Neural progenitor cell (in vitro differentiated cells): ENCODE data around the gene RGMB. TPM values are rescaled to one million over a fixed set of nuclear protein-coding genes. Genes with fewer than 3 reads are reported as not detected.
A peak's percentile ranks its signal among the peaks of the same experiment; 100 is the strongest.

ENCODE experiments used
- DNase-seq: peaks from one replicate; pipeline ENCODE4 v3.0.0-alpha.2; 2016; ENCODE audit warnings: low spot score
- H2AFZ ChIP-seq: fragments of 200-600 bp; sonication (generic); replicated peaks from 2 replicates; pipeline ENCODE4 v1.6.1; 2016; ENCODE audit warnings: antibody characterized with exemption
- H3F3A ChIP-seq: fragments of 200-600 bp; sonication (generic); 2 replicates; pipeline ENCODE4 v1.6.1; 2016; ENCODE audit warnings: antibody characterized with exemption, low read depth
- H3K27ac ChIP-seq: fragments of 200-600 bp; sonication (generic); 2 replicates; pipeline ENCODE4 v1.5.1; 2016; ENCODE audit warnings: mild to moderate bottlenecking
- H3K27me3 ChIP-seq: fragments of 200-600 bp; sonication (generic); 2 replicates; pipeline ENCODE4 v1.6.1; 2016; ENCODE audit warnings: mild to moderate bottlenecking, moderate library complexity
- H3K36me3 ChIP-seq: fragments of 200-600 bp; sonication (generic); 2 replicates; pipeline ENCODE4 v1.5.1; 2016
- H3K4me1 ChIP-seq: fragments of 200-600 bp; sonication (generic); 2 replicates; pipeline ENCODE4 v1.6.1; 2016; ENCODE audit warnings: mixed run types
- H3K4me2 ChIP-seq: fragments of 200-600 bp; sonication (generic); 2 replicates; pipeline ENCODE4 v1.6.1; 2016
- H3K4me3 ChIP-seq: fragments of 200-600 bp; sonication (generic); 2 replicates; pipeline ENCODE4 v1.5.1; 2016
- H3K79me2 ChIP-seq: fragments of 200-600 bp; sonication (generic); 2 replicates; pipeline ENCODE4 v1.6.1; 2016; ENCODE audit warnings: low read depth
- H3K9ac ChIP-seq: fragments of 200-600 bp; sonication (generic); 2 replicates; pipeline ENCODE4 v1.6.1; 2016
- H3K9me3 ChIP-seq: fragments of 200-600 bp; sonication (generic); 2 replicates; pipeline ENCODE4 v1.5.1; 2016; ENCODE audit warnings: low read depth
- H4K20me1 ChIP-seq: fragments of 200-600 bp; sonication (generic); 2 replicates; pipeline ENCODE4 v1.6.1; 2016; ENCODE audit warnings: low read depth
- H3K27ac Mint-ChIP-seq: 3 replicates; pipeline ENCODE4 v1.8.0; 2021; ENCODE audit warnings: mixed read lengths
- H3K27me3 Mint-ChIP-seq: 2 replicates; pipeline ENCODE4 v1.8.0; 2022; ENCODE audit warnings: low read depth, mild to moderate bottlenecking, inconsistent platforms, moderate library complexity, mixed read lengths; ENCODE audit not compliant: insufficient read depth
- H3K36me3 Mint-ChIP-seq: 3 replicates; pipeline ENCODE4 v1.8.0; 2021; ENCODE audit warnings: mixed read lengths
- H3K4me1 Mint-ChIP-seq: 3 replicates; pipeline ENCODE4 v1.8.0; 2021; ENCODE audit warnings: mixed read lengths
- H3K4me3 Mint-ChIP-seq: 3 replicates; pipeline ENCODE4 v1.8.0; 2021; ENCODE audit warnings: mild to moderate bottlenecking, moderate library complexity, mixed read lengths
- H3K9me3 Mint-ChIP-seq: 3 replicates; pipeline ENCODE4 v1.8.0; 2020; ENCODE audit warnings: mixed read lengths
- CTCF ChIP-seq: fragments of 200-600 bp; sonication (generic); IDR thresholded peaks from 2 replicates; pipeline ENCODE4 v1.5.1; 2017; ENCODE audit warnings: antibody characterized with exemption, mild to moderate bottlenecking
- EZH2 ChIP-seq: fragments of 200-600 bp; sonication (generic); IDR thresholded peaks from 2 replicates; pipeline ENCODE4 v1.6.1; 2017; ENCODE audit warnings: antibody characterized with exemption, mild to moderate bottlenecking, moderate library complexity
- EZH2phosphoT487 ChIP-seq: fragments of 200-600 bp; sonication (generic); IDR thresholded peaks from 2 replicates; pipeline ENCODE4 v1.6.1; 2017; ENCODE audit warnings: antibody characterized with exemption
- total RNA-seq: library from RNA; depleted of rRNA; stranded (reverse); fragments of >200 nt; gene quantifications from 2 replicates; pipeline ENCODE4 v1.2.3, GENCODE V29; 2015; ENCODE audit warnings: low replicate concordance

The RGMB gene
- total RNA-seq, 1 donor from 2014 or later: 27.4 TPM

DNA sequence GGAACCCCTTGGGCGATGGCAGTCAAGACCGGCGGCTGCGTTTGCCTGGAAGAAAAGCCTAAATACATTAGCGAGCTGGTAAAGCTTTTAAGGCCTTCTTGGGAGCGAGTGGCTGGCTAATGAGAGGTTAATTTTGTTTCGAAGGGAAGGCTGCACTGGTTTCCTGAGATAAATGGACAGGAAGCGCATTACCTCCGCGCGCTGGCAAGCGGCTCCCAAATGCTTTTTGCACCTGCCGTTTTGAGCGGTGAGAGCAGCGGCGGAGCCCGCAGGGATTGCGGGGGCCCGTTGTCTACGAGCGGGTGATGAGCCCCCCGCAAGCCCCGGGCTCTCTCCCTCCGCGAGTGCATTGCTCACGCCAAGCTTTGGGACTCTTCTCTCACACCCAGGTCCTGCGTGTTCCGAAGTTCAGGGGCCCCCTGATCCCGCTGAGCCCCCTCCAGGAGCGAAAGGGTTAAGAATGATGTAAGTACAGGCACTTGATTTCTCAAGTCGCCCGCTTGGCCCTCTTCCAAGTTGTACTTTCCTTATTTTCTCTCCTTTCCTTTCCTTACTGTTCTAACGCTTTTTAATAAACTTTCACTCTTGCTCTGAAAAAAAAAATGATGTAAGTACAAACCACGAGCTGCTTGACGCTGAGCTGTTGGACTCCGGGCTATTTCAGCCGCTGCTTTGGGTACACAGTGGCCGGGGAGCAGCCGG lies 3.1 kb upstream of the RGMB start:
- H3K27me3 Mint-ChIP-seq: peaks cover 14% of the 10 kb centered on the region
- DNase-seq: peak; percentile 55
- peak overlapping the region; percentile 86 for H2AFZ ChIP-seq

DNA sequence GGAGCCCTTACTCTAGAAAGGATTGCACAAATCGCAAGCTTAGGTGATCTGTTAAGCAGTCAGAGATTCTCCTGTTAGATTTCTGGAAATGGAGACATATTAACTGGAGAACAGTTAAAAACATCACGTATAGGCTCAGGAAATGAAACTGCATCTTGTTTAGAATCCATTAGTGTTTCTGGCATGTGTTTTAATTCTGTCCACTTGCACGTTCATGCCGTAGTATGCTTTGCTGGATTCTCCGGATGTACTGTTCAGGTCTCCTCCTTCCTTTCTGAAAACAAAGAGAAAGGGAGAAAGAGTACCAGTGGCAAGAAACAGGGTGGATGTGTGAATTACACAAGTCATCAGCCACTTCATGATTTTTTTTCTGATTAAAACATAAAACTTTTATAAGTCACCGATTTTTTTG lies 2.5 kb upstream of the RGMB start:
- Mint-ChIP-seq H3K4me3 (peak overlapping the region; percentile 99), H3K36me3 (no peaks in the 10 kb centered on the region), H3K9me3 (no peaks in the 10 kb centered on the region), H3K27ac (peak overlapping the region; percentile 96), H3K27me3 (peaks cover 14% of the 10 kb centered on the region), H3K4me1 (peaks cover 43% of the 10 kb centered on the region)
- Histone ChIP-seq H3K4me1 (peaks cover 30% of the 10 kb centered on the region), H2AFZ (peak overlapping the region; percentile 86), H3K27me3 (no peaks in the 10 kb centered on the region), H3K9ac (peak overlapping the region; percentile 48), H3K4me2 (peak overlapping the region; percentile 93), H3F3A (peaks cover 77% of the 10 kb centered on the region), H3K4me3 (peak overlapping the region; percentile 89), H3K79me2 (peaks cover 55% of the 10 kb centered on the region), H3K36me3 (no peaks in the 10 kb centered on the region), H3K9me3 (no peaks in the 10 kb centered on the region), H3K27ac (no peak overlapping the region), H4K20me1 (peaks cover 34% of the 10 kb centered on the region)
- no peak for DNase-seq
- TF ChIP-seq CTCF (no peak), EZH2 (no peak), EZH2phosphoT487 (no peak)

More for the DNA sequence above, 3.1 kb upstream of the RGMB start:
- Histone ChIP-seq H3K4me3 (peak overlapping the region; percentile 89), H3K9ac (peak overlapping the region; percentile 48), H3K27ac (no peak overlapping the region), H3K36me3 (no peaks in the 10 kb centered on the region), H4K20me1 (peaks cover 28% of the 10 kb centered on the region), H3K27me3 (no peaks in the 10 kb centered on the region), H3K79me2 (peaks cover 50% of the 10 kb centered on the region), H3K9me3 (no peaks in the 10 kb centered on the region), H3K4me2 (peak overlapping the region; percentile 93), H3F3A (peaks cover 71% of the 10 kb centered on the region), H3K4me1 (peaks cover 27% of the 10 kb centered on the region)
- no peak for TF ChIP-seq EZH2
- no peak for TF ChIP-seq CTCF
- TF ChIP-seq EZH2phosphoT487: no peak
- Mint-ChIP-seq H3K27ac (peak overlapping the region; percentile 96), H3K4me1 (peaks cover 37% of the 10 kb centered on the region), H3K9me3 (no peaks in the 10 kb centered on the region), H3K4me3 (peak overlapping the region; percentile 99), H3K36me3 (no peaks in the 10 kb centered on the region)

DNA sequence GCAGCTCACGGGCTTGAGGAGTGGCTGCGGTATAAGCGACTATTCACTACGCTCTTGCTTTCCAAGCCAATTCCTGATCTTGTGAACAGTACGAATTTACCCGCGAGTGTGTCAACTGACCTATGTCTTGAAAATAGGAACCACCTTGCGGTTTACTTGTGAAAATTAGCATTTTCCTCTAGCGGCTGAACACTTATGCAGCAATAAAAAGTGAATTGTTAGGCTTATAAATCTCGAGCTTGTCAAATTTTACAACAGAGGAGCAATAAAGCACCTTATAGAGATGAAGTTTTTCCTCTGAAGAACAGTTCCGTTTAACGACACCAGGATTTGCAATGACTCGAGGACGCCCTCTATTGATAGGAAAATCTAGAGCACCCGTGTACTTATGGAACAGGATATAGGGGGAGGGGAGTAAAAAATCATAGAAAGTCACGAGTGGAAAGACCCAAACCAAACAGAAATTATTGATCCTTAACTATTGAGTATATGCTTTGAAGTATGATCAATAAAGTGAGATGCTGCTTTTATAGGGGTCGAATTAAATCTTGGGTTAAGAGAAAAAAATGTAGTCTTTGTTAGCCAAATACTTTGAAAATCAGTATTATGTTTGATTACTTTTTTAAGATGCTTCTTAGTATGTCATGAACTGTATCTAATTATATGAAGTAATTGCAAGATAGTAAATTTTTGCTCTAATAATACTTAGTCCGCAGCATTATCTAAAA lies 1.9 kb upstream of the RGMB start:
- peaks cover 13% of the 10 kb centered on the region for H3K27me3 Mint-ChIP-seq
- Histone ChIP-seq H3K9me3 (no peaks in the 10 kb centered on the region), H4K20me1 (peaks cover 40% of the 10 kb centered on the region), H3K36me3 (no peaks in the 10 kb centered on the region), H3K27ac (no peak overlapping the region), H3K4me3 (peak overlapping the region; percentile 89), H3K4me1 (peaks cover 36% of the 10 kb centered on the region), H2AFZ (no peak overlapping the region), H3K27me3 (no peaks in the 10 kb centered on the region), H3K4me2 (peak overlapping the region; percentile 93), H3K9ac (no peak overlapping the region), H3K79me2 (peaks cover 61% of the 10 kb centered on the region), H3F3A (peaks cover 83% of the 10 kb centered on the region)
- peak; percentile 87 for DNase-seq
- H3K36me3 Mint-ChIP-seq: peaks cover 3% of the 10 kb centered on the region
- TF ChIP-seq CTCF: peak; percentile 97
- no peak for TF ChIP-seq EZH2phosphoT487
- TF ChIP-seq EZH2: no peak
- no peaks in the 10 kb centered on the region for H3K9me3 Mint-ChIP-seq
- H3K27ac Mint-ChIP-seq: peak overlapping the region; percentile 96
- H3K4me3 Mint-ChIP-seq: peak overlapping the region; percentile 99
- peaks cover 49% of the 10 kb centered on the region for H3K4me1 Mint-ChIP-seq
